B cell (primary cell): ENCODE measurements around the gene SMG7. TPM values are rescaled to one million over a fixed set of nuclear protein-coding genes. Genes with fewer than 3 reads are reported as not detected.

Source experiments
- ATAC-seq: fragments of 200-7000 bp; cut with Tn5 transposase; one replicate; pipeline ENCODE4 v1.10.0; 2021; ENCODE audit warnings: low read depth, mild to moderate bottlenecking, moderate number of reproducible peaks, moderate library complexity
- CTCF ChIA-PET: fragments of 350-600 bp; sonication (Branson Sonifier 250); formaldehyde crosslinking; loops from one replicate; lab custom pipeline; 2021; ENCODE audit warnings: antibody characterized with exemption, inconsistent platforms; lab: Charles Lee
- POLR2A ChIA-PET: fragments of 350-600 bp; sonication (Branson Sonifier 250); formaldehyde crosslinking; loops from one replicate; lab custom pipeline; 2021; ENCODE audit warnings: antibody characterized with exemption; lab: Charles Lee
- DNase-seq: peaks from one replicate; pipeline ENCODE4 v3.0.0; 2013
- H2AFZ ChIP-seq: 2 replicates; pipeline ENCODE4 v1.6.1; 2012; ENCODE audit warnings: mild to moderate bottlenecking, low read depth, low read length; ENCODE audit not compliant: insufficient read depth, poor library complexity, severe bottlenecking
- H3K27ac ChIP-seq, 2 donors: 1 replicate in 1 of 2; 2 replicates in 1 of 2; pipeline ENCODE4 v1.5.1; 2012 to 2013; ENCODE audit warnings: low read length in 2 of 2, mild to moderate bottlenecking in 2 of 2, moderate library complexity in 1 of 2
- H3K27me3 ChIP-seq, 4 experiments: fragments of 200-600 bp in 1 of 4; sonication (generic) in 1 of 4; replicated peaks in 1 of 4; 1 replicate in 2 of 4; 2 replicates in 2 of 4; pipeline versions ENCODE4 v1.6.1 to v1.7.0; 2013 to 2016; ENCODE audit warnings: low read length in 3 of 4, mild to moderate bottlenecking in 2 of 4, mixed read lengths in 1 of 4, moderate library complexity in 1 of 4; ENCODE audit not compliant: insufficient read depth in 4 of 4, control insufficient read depth in 3 of 4; ENCODE audit errors: control extremely low read depth in 1 of 4
- H3K36me3 ChIP-seq, 2 experiments: replicated peaks in 1 of 2; 1 replicate in 1 of 2; 2 replicates in 1 of 2; pipeline versions ENCODE4 v1.6.1 to v1.7.1; 2013; ENCODE audit warnings: low read length in 1 of 2; ENCODE audit not compliant: insufficient read depth in 2 of 2, control insufficient read depth in 1 of 2; ENCODE audit errors: control extremely low read depth in 1 of 2, extremely low read depth in 1 of 2
- H3K4me1 ChIP-seq, 2 donors: fragments of 200-600 bp in 1 of 2; sonication (generic) in 1 of 2; 1 replicate in 1 of 2; 2 replicates in 1 of 2; pipeline versions ENCODE4 v1.5.1 to v1.6.1; 2013 to 2017; ENCODE audit warnings: low read length in 2 of 2; ENCODE audit not compliant: control insufficient read depth in 2 of 2, insufficient read depth in 2 of 2
- H3K4me2 ChIP-seq: replicated peaks from 2 replicates; pipeline ENCODE3; 2012; ENCODE audit warnings: mild to moderate bottlenecking, low read depth, low read length; ENCODE audit not compliant: poor library complexity, severe bottlenecking
- H3K4me3 ChIP-seq, 5 experiments: fragments of 200-600 bp in 1 of 5; sonication (generic) in 1 of 5; 1 replicate in 3 of 5; 2 replicates in 2 of 5; pipeline versions ENCODE4 v1.5.1 to v1.7.0; 2011 to 2016; ENCODE audit warnings: low read length in 4 of 5, mild to moderate bottlenecking in 4 of 5, low read depth in 2 of 5, control low read depth in 1 of 5, moderate library complexity in 1 of 5; ENCODE audit not compliant: insufficient read depth in 1 of 5; ENCODE audit errors: control extremely low read depth in 1 of 5, extremely low read depth in 1 of 5
- H3K79me2 ChIP-seq: fragments of 200-600 bp; sonication (generic); one replicate; pipeline ENCODE4 v1.6.0; 2016; ENCODE audit warnings: low read length; ENCODE audit not compliant: control insufficient read depth, insufficient read depth
- H3K9ac ChIP-seq: fragments of 200-600 bp; sonication (generic); 2 replicates; pipeline ENCODE4 v1.6.1; 2017; ENCODE audit warnings: mild to moderate bottlenecking, low read length, moderate library complexity
- H3K9me3 ChIP-seq, 3 donors: one replicate each; pipeline versions ENCODE4 v1.6.1 to v1.7.1; 2013; ENCODE audit warnings: low read length in 2 of 3; ENCODE audit not compliant: control insufficient read depth in 2 of 3, insufficient read depth in 1 of 3; ENCODE audit errors: control extremely low read depth in 1 of 3
- H4K20me1 ChIP-seq: 2 replicates; pipeline ENCODE4 v1.6.0; 2012; ENCODE audit warnings: mild to moderate bottlenecking, low read length; ENCODE audit not compliant: insufficient read depth, control insufficient read depth, poor library complexity, severe bottlenecking
- H3K27ac Mint-ChIP-seq: one replicate; pipeline ENCODE4 v1.8.0; 2021; ENCODE audit warnings: mixed read lengths
- H3K27me3 Mint-ChIP-seq: one replicate; pipeline ENCODE4 v1.8.0; 2021; ENCODE audit warnings: mixed read lengths
- H3K4me1 Mint-ChIP-seq: one replicate; pipeline ENCODE4 v1.8.0; 2021; ENCODE audit warnings: mixed read lengths
- H3K4me3 Mint-ChIP-seq: one replicate; pipeline ENCODE4 v1.8.0; 2021; ENCODE audit warnings: mixed read lengths
- H3K9me3 Mint-ChIP-seq: one replicate; pipeline ENCODE4 v1.8.0; 2022; ENCODE audit warnings: mixed read lengths; ENCODE audit not compliant: insufficient read depth
- EZH2 ChIP-seq: IDR thresholded peaks from 2 replicates; pipeline ENCODE4 v1.6.1; 2012; ENCODE audit warnings: borderline replicate concordance, low read depth, mild to moderate bottlenecking, moderate library complexity, low read length; ENCODE audit not compliant: insufficient read depth, poor library complexity, severe bottlenecking
- WGBS: methylation state at CpG from one replicate; pipeline ENCODE4 v1.1.5; 2013; ENCODE audit warnings: missing lambda C conversion rate; ENCODE audit not compliant: insufficient coverage; 5-methylcytosine and 5-hydroxymethylcytosine counted together
- intact Hi-C: fragments of 100-400 bp; cut with micrococcal nuclease; formaldehyde crosslinking; loops from one replicate; pipeline ENCODE4 v1.10.0; 2022
- polyA plus RNA-seq: library from polyadenylated mRNA; depleted of rRNA; stranded (reverse); fragments of >200 nt; gene quantifications from 2 replicates; pipeline ENCODE4 v1.2.3, GENCODE V29; 2012
- total RNA-seq, 2 donors: library from RNA; stranded (reverse); fragments of 120-200 nt in 1 of 2; gene quantifications; 1 replicate in 1 of 2; 2 replicates in 1 of 2; pipeline versions ENCODE4 v1.2.3 to v1.2.4, GENCODE V29; 2013 to 2022
- TF ChIP-seq, protein P1 (sequence below): fragments of 200-600 bp; IDR thresholded peaks from one replicate; pipeline ENCODE4 v1.8.0; 2022; ENCODE audit warnings: antibody characterized with exemption, mild to moderate bottlenecking

SMG7 gene
- total and polyA plus RNA-seq, 2 donors (not counting 1 experiment from before 2014, with no cell fraction given), result 20.8 to 73.3 TPM

GRCh38 chr1:183595537-183595936 lies 123.2 kb downstream of the SMG7 start:
- intact Hi-C loops, result no loop called here
- H2AFZ ChIP-seq, result no peak overlapping the region
- Mint-ChIP-seq H3K4me1 (peaks cover 41% of the 10 kb centered on the region), H3K27me3 (no peaks in the 10 kb centered on the region), H3K9me3 (no peaks in the 10 kb centered on the region), H3K4me3 (no peak overlapping the region), H3K27ac (no peak overlapping the region)
- no peak overlapping the region for H3K9ac ChIP-seq
- POLR2A ChIA-PET, result no interaction called here
- DNase-seq (no peak), ATAC-seq (no peak)
- no peaks in the 10 kb centered on the region for H3K36me3 ChIP-seq
- H3K4me1 ChIP-seq, result peaks cover 42 to 43% of the 10 kb centered on the region in 2 donors
- no peak overlapping the region for H3K27ac ChIP-seq
- H3K9me3 ChIP-seq, result no peaks in the 10 kb centered on the region
- H4K20me1 ChIP-seq, result no peaks in the 10 kb centered on the region
- no peak for TF ChIP-seq EZH2
- TF ChIP-seq, protein P1, sequence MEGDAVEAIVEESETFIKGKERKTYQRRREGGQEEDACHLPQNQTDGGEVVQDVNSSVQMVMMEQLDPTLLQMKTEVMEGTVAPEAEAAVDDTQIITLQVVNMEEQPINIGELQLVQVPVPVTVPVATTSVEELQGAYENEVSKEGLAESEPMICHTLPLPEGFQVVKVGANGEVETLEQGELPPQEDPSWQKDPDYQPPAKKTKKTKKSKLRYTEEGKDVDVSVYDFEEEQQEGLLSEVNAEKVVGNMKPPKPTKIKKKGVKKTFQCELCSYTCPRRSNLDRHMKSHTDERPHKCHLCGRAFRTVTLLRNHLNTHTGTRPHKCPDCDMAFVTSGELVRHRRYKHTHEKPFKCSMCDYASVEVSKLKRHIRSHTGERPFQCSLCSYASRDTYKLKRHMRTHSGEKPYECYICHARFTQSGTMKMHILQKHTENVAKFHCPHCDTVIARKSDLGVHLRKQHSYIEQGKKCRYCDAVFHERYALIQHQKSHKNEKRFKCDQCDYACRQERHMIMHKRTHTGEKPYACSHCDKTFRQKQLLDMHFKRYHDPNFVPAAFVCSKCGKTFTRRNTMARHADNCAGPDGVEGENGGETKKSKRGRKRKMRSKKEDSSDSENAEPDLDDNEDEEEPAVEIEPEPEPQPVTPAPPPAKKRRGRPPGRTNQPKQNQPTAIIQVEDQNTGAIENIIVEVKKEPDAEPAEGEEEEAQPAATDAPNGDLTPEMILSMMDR, result no peak
- no peaks in the 10 kb centered on the region for H3K27me3 ChIP-seq
- no peaks in the 10 kb centered on the region for H3K79me2 ChIP-seq
- no peak overlapping the region for H3K4me3 ChIP-seq
- CTCF ChIA-PET, result interaction anchor here (1.3 to 1.5 kb wide), 2 partner anchors 11 to 15 kb away, joined by 3 to 4 read pairs; no protein-coding TSS in a partner anchor
- WGBS, result 86% methylated on average over 1 of the region's 2 CpGs
- H3K4me2 ChIP-seq, result no peak overlapping the region

GRCh38 chr1:183596500-183596899 lies 124.2 kb downstream of the SMG7 start:
- ChIA-PET POLR2A (no interaction called here), CTCF (no interaction called here)
- Histone ChIP-seq H3K4me3 (no peak overlapping the region), H4K20me1 (no peaks in the 10 kb centered on the region), H3K4me2 (no peak overlapping the region), H3K27ac (no peak overlapping the region), H3K27me3 (no peaks in the 10 kb centered on the region), H3K79me2 (no peaks in the 10 kb centered on the region), H3K36me3 (no peaks in the 10 kb centered on the region), H3K9ac (no peak overlapping the region), H3K9me3 (no peaks in the 10 kb centered on the region), H2AFZ (no peak overlapping the region), H3K4me1 (peaks cover 32 to 33% of the 10 kb centered on the region in 2 donors)
- H3K27ac Mint-ChIP-seq, result no peak overlapping the region
- H3K4me1 Mint-ChIP-seq, result peaks cover 34% of the 10 kb centered on the region
- ATAC-seq (no peak), DNase-seq (no peak)
- no peaks in the 10 kb centered on the region for H3K9me3 Mint-ChIP-seq
- no peak for TF ChIP-seq EZH2
- TF ChIP-seq, protein P1, result no peak
- whole genome bisulfite sequencing, result 96% methylated on average over 4 of the region's 5 CpGs
- intact Hi-C loops, result no loop called here
- no peak overlapping the region for H3K4me3 Mint-ChIP-seq
- H3K27me3 Mint-ChIP-seq, result no peaks in the 10 kb centered on the region
